ENCODE data around the gene EREG. TPM values are rescaled to one million over a fixed set of nuclear protein-coding genes. Genes with fewer than 3 reads are reported as not detected.

EREG gene
- total RNA-seq, 1 experiment from 2014 or later: not detected

- Histone ChIP-seq H3K27ac (ENCODE audit: insufficient read length, low read depth, low read length) (no peak overlapping the region), H3K14ac (ENCODE audit: insufficient read depth, low read length) (no peak overlapping the region), H2BK120ac (ENCODE audit: low read depth, low read length, poor library complexity, severe bottlenecking) (no peak overlapping the region), H2BK5ac (ENCODE audit: insufficient read length, low read length) (no peak overlapping the region), H3K27me3 (ENCODE audit: insufficient read depth, low read length) (no peaks in the 10 kb centered on the region), H4K8ac (replicated peaks; ENCODE audit: insufficient read length, low read depth, low read length) (no peak overlapping the region), H4K20me1 (ENCODE audit: control insufficient read depth, insufficient read depth, insufficient read length) (no peaks in the 10 kb centered on the region), H2AK5ac (ENCODE audit: insufficient read length, low read length) (no peak overlapping the region), H3K4me1 (ENCODE audit: insufficient read depth, low read length) (peaks cover 3% of the 10 kb centered on the region; the same call in 1 of the 2 replicates), H3K4me2 (ENCODE audit: insufficient read depth, insufficient read length, low read length) (no peak overlapping the region), H3K9ac (ENCODE audit: extremely low read depth, insufficient read length, low read length) (no peak overlapping the region), H3K18ac (ENCODE audit: insufficient read length, low read depth, low read length) (no peak overlapping the region), H3K9me3 (ENCODE audit: control insufficient read depth, low read depth, low read length) (no peaks in the 10 kb centered on the region), H4K91ac (ENCODE audit: insufficient read length, low read depth, low read length) (no peak overlapping the region), H3K23ac (ENCODE audit: insufficient read length, low read depth, low read length) (no peak overlapping the region), H3T11ph (ENCODE audit: low read length) (no peak overlapping the region), H3K79me2 (ENCODE audit: insufficient read depth, low read length) (no peaks in the 10 kb centered on the region), H3K23me2 (ENCODE audit: insufficient read length, low read depth, low read length, poor library complexity, severe bottlenecking) (no peaks in the 10 kb centered on the region), H2AFZ (ENCODE audit: low read length) (no peak overlapping the region), H3K79me1 (ENCODE audit: insufficient read depth, low read depth, low read length, poor library complexity, severe bottlenecking) (no peaks in the 10 kb centered on the region), H2BK20ac (ENCODE audit: low read depth, low read length, poor library complexity, severe bottlenecking) (no peak overlapping the region), H3K56ac (ENCODE audit: insufficient read length, low read depth, low read length) (no peak overlapping the region), H2BK12ac (ENCODE audit: insufficient read length, low read depth, low read length) (no peak overlapping the region), H2BK15ac (ENCODE audit: low read depth, low read length) (no peak overlapping the region), H4K5ac (ENCODE audit: insufficient read length, low read depth, low read length) (no peak overlapping the region), H3K4ac (ENCODE audit: low read depth, low read length) (no peak overlapping the region)
- WGBS (ENCODE audit: extremely low coverage, insufficient read length, low lambda C conversion rate): no CpG with 5 or more reads among the region's 2 CpGs
- Mint-ChIP-seq H3K27me3 (ENCODE audit: low read depth) (no peaks in the 10 kb centered on the region), H3K9me3 (no peaks in the 10 kb centered on the region; a peak in 1 of 5 replicates), H3K4me1 (peaks cover 9 to 13% of the 10 kb centered on the region in 2 experiments), H3K27ac (no peak overlapping the region), H3K36me3 (ENCODE audit: insufficient read depth in 1 of 3, low read depth in 3 of 3) (no peaks in the 10 kb centered on the region), H3K4me3 (no peak overlapping the region)
- no peak for DNase-seq
- no peak for TF ChIP-seq CTCF (conservative IDR thresholded peaks at IDR 0.05)
Observed at GRCh38 chr4:74318276-74318675, 46.7 kb upstream of the EREG start.
